Measurements from ENCODE around the gene ISYNA1. TPM values are rescaled to one million over a fixed set of nuclear protein-coding genes. Genes with fewer than 3 reads are reported as not detected.

Gene ISYNA1
- total RNA-seq, 1 experiment from 2014 or later = 129 TPM

- intact Hi-C loops (cut with micrococcal nuclease; ENCODE audit: unreplicated experiment) = no loop called here
- Histone ChIP-seq H3K79me2 (ENCODE audit: low read depth) (peaks cover 8% of the 10 kb centered on the region; the same call in 1 of the 2 replicates), H3F3A (ENCODE audit: insufficient read depth, low read depth) (peaks cover 75% of the 10 kb centered on the region), H3K36me3 (ENCODE audit: low read depth) (no peaks in the 10 kb centered on the region; the same call in 1 of the 2 replicates), H3K27me3 (ENCODE audit: insufficient read depth, low read depth) (no peaks in the 10 kb centered on the region), H3K9me3 (ENCODE audit: insufficient read depth, low read depth) (no peaks in the 10 kb centered on the region), H2AFZ (no peak overlapping the region), H3K27ac (peak overlapping the region; percentile 72), H3K4me2 (peak overlapping the region; percentile 80), H3K4me1 (replicated peaks; ENCODE audit: insufficient read depth) (peaks cover 22% of the 10 kb centered on the region), H3K4me3 (peak overlapping the region; percentile 74; the same call in 1 of the 2 replicates), H4K20me1 (ENCODE audit: insufficient read depth) (peaks cover 5% of the 10 kb centered on the region; the same call in 1 of the 2 replicates), H3K9me2 (ENCODE audit: insufficient read depth) (no peaks in the 10 kb centered on the region)
- BruUV-seq (replicated peaks) = no TSS peak
- ChIA-PET POLR2A (ENCODE audit: unreplicated experiment) (no interaction called here), CTCF (no interaction called here)
- peak; percentile 74 to 77 for DNase-seq
- TF ChIP-seq EZH2 (IDR thresholded peaks at IDR 0.05; ENCODE audit: low read depth) (no peak), CTCF (conservative IDR thresholded peaks at IDR 0.05) (no peak)
Observed at GRCh38 chr19:18438331-18439024, 545 bp upstream of the ISYNA1 start.

GRCh38 chr19:18436671-18437490 is 1.1 kb downstream of the ISYNA1 start:
- Histone ChIP-seq H3F3A (ENCODE audit: insufficient read depth, low read depth) (peaks cover 68% of the 10 kb centered on the region), H3K9me3 (ENCODE audit: insufficient read depth, low read depth) (no peaks in the 10 kb centered on the region), H3K4me1 (replicated peaks; ENCODE audit: insufficient read depth) (peaks cover 22% of the 10 kb centered on the region), H3K27ac (no peak overlapping the region), H3K4me3 (peak overlapping the region; percentile 74), H3K36me3 (ENCODE audit: low read depth) (no peaks in the 10 kb centered on the region; the same call in 1 of the 2 replicates), H3K27me3 (ENCODE audit: insufficient read depth, low read depth) (no peaks in the 10 kb centered on the region), H4K20me1 (ENCODE audit: insufficient read depth) (peaks cover 5% of the 10 kb centered on the region; the same call in 1 of the 2 replicates), H2AFZ (peak overlapping the region; percentile 41; the same call in 1 of the 2 replicates), H3K4me2 (peak overlapping the region; percentile 80), H3K79me2 (ENCODE audit: low read depth) (peaks cover 8% of the 10 kb centered on the region; the same call in 1 of the 2 replicates), H3K9me2 (ENCODE audit: insufficient read depth) (no peaks in the 10 kb centered on the region)
- ChIA-PET POLR2A (ENCODE audit: unreplicated experiment) (no interaction called here), CTCF (interaction anchor here (0.5 to 0.7 kb wide), 3 partner anchors 23 to 261 kb away, joined by 3 to 8 read pairs (median 3); no protein-coding TSS in a partner anchor)
- no TSS peak for BruUV-seq (replicated peaks)
- TF ChIP-seq CTCF (conservative IDR thresholded peaks at IDR 0.05) (no peak), EZH2 (IDR thresholded peaks at IDR 0.05; ENCODE audit: low read depth) (no peak)
- peak; percentile 75 to 87 for DNase-seq
- intact Hi-C loops (cut with micrococcal nuclease; ENCODE audit: unreplicated experiment) = no loop called here

- peaks cover 63% of the 10 kb centered on the region for H3F3A ChIP-seq (ENCODE audit: insufficient read depth, low read depth)
- H2AFZ ChIP-seq = no peak overlapping the region
- BruUV-seq (replicated peaks) = TSS peak; percentile 25
- H3K27ac ChIP-seq = no peak overlapping the region
- H4K20me1 ChIP-seq (ENCODE audit: insufficient read depth) = peaks cover 5% of the 10 kb centered on the region; the same call in 1 of the 2 replicates
- ChIA-PET POLR2A (ENCODE audit: unreplicated experiment) (no interaction called here), CTCF (no interaction called here)
- DNase-seq = no peak
- H3K4me2 ChIP-seq = peak overlapping the region; percentile 80
- intact Hi-C loops (cut with micrococcal nuclease; ENCODE audit: unreplicated experiment) = no loop called here
- peaks cover 22% of the 10 kb centered on the region for H3K4me1 ChIP-seq (replicated peaks; ENCODE audit: insufficient read depth)
- TF ChIP-seq EZH2 (IDR thresholded peaks at IDR 0.05; ENCODE audit: low read depth) (no peak), CTCF (conservative IDR thresholded peaks at IDR 0.05) (no peak)
- no peaks in the 10 kb centered on the region; the same call in 1 of the 2 replicates for H3K36me3 ChIP-seq (ENCODE audit: low read depth)
- peaks cover 8% of the 10 kb centered on the region; the same call in 1 of the 2 replicates for H3K79me2 ChIP-seq (ENCODE audit: low read depth)
- H3K4me3 ChIP-seq = peak overlapping the region; percentile 74; the same call in 1 of the 2 replicates
- no peaks in the 10 kb centered on the region for H3K27me3 ChIP-seq (ENCODE audit: insufficient read depth, low read depth)
- no peaks in the 10 kb centered on the region for H3K9me3 ChIP-seq (ENCODE audit: insufficient read depth, low read depth)
- H3K9me2 ChIP-seq (ENCODE audit: insufficient read depth) = no peaks in the 10 kb centered on the region
Observed at GRCh38 chr19:18435842-18436670, 1.9 kb downstream of the ISYNA1 start.
